ENCODE data around the gene KRT1.

KRT1 gene

DNA sequence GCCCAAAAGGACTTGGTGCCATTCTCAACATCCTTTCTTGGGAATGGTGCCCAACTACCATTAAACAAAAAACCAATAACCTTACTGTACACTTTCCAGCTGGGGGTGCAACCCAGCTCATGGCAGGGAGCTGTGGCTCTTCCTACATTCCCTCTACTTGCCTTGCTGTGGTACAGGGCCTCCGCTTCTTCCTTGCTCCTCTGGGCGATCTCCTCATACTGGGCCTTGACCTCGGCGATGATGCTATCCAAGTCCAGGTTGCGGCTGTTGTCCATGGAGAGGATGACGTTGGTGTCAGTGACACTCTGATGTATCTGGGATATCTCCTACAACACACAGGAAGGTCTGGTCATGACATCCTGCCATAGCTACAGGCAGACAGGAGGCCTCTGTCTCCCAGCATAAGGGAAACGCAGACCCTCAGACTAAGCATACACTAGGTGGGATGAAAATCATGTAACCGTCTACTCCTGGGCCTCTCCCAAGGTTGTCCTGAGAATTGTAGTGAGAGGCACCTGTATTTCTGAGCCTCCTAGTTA is 32.1 kb downstream of the KRT1 start:
- H3K4me3 ChIP-seq (ENCODE audit: low read depth, low read length), result no peak overlapping the region
- no peak for DNase-seq (ENCODE audit: low read depth, low spot score)
- in situ Hi-C loops (cut with HindIII; ENCODE audit: low sequenced_read_pairs), result no loop called here
- TF ChIP-seq, protein P1, sequence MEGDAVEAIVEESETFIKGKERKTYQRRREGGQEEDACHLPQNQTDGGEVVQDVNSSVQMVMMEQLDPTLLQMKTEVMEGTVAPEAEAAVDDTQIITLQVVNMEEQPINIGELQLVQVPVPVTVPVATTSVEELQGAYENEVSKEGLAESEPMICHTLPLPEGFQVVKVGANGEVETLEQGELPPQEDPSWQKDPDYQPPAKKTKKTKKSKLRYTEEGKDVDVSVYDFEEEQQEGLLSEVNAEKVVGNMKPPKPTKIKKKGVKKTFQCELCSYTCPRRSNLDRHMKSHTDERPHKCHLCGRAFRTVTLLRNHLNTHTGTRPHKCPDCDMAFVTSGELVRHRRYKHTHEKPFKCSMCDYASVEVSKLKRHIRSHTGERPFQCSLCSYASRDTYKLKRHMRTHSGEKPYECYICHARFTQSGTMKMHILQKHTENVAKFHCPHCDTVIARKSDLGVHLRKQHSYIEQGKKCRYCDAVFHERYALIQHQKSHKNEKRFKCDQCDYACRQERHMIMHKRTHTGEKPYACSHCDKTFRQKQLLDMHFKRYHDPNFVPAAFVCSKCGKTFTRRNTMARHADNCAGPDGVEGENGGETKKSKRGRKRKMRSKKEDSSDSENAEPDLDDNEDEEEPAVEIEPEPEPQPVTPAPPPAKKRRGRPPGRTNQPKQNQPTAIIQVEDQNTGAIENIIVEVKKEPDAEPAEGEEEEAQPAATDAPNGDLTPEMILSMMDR (IDR thresholded peaks at IDR 0.05; ENCODE audit: low read depth, low read length), result no peak

GRCh38 chr12:52647601-52648000 is 32.6 kb downstream of the KRT1 start:
- no peak overlapping the region for H3K4me3 ChIP-seq (ENCODE audit: low read depth, low read length)
- no peak for DNase-seq (ENCODE audit: low read depth, low spot score)
- TF ChIP-seq, protein P1 (IDR thresholded peaks at IDR 0.05; ENCODE audit: low read depth, low read length), result no peak
- in situ Hi-C loops (cut with HindIII; ENCODE audit: low sequenced_read_pairs), result no loop called here

DNA sequence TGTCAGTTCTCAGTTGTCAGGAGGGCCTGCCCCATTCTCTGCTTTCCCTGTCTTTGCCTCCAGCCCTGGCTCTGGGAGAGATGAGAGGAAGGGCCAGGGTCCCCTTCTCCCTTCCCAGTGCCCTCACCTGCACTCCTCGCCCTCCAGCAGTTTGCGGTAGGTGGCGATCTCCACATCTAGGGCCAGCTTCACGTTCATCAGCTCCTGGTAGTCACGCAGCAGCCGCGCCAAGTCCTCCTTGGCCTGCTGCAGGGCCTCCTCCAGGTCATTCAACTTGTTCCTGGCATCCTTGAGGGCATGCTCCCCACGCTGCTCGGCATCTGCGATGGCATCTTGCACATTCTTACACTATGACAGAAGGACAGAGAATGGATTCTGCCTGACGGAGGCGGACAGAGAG is 33.6 kb downstream of the KRT1 start:
- no peak overlapping the region for H3K4me3 ChIP-seq (ENCODE audit: low read depth, low read length)
- in situ Hi-C loops (cut with HindIII; ENCODE audit: low sequenced_read_pairs), result no loop called here
- TF ChIP-seq, protein P1 (IDR thresholded peaks at IDR 0.05; ENCODE audit: low read depth, low read length), result no peak
- no peak for DNase-seq (ENCODE audit: low read depth, low spot score)

DNA sequence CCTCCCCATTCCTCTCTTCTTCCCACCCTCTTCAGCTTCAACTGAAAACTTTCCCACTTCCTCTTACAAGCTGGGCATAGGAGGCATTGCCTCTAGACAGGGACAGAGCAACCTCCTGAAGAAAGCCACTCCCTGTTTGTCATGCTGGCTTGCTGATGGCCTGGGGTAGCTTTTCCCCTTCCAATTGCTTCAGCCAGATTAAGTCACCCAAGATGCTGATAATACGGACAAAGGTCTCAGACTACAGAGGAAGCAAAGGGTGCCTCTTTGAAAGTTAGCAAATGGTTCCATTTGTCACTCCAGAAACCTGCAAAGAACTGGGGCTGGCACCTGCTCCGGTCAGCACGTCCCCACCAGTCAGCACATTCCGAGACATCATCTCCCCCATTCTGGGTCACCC is 34.2 kb downstream of the KRT1 start:
- in situ Hi-C loops (cut with HindIII; ENCODE audit: low sequenced_read_pairs), result no loop called here
- TF ChIP-seq, protein P1 (IDR thresholded peaks at IDR 0.05; ENCODE audit: low read depth, low read length), result no peak
- H3K4me3 ChIP-seq (ENCODE audit: low read depth, low read length), result no peak overlapping the region
- DNase-seq (ENCODE audit: low read depth, low spot score), result no peak

DNA sequence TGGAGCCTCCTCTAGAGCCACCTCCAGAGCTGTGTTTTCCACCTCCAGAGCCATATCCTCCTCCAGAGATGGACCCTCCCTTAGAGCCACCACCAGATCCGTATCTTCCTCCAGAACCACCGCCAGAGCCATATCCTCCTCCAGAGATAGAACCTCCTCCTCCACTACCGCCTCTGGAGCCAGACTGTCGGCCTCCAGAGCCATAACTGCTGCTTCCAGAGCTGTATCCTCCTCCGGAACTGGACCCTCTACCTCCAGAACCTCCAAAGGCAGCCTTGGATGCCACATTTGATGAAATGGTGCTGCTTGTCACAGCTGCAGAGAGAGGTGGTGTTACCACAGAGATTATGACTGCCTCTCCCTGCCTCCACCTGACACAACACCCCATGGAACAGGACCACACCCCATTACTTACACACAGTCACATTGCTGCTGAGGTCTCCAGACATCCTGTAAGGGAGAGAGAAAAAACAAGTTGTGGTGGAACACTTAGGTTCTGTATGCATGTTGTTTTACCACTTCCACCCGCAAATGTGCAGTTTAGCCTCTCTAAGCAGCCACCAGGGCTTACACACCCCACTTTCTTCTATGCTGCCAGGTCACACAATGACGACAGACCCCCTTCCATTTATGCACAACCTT is 35.0 kb downstream of the KRT1 start:
- in situ Hi-C loops (cut with HindIII; ENCODE audit: low sequenced_read_pairs), result no loop called here
- DNase-seq (ENCODE audit: low read depth, low spot score), result no peak
- no peak overlapping the region for H3K4me3 ChIP-seq (ENCODE audit: low read depth, low read length)
- TF ChIP-seq, protein P1 (IDR thresholded peaks at IDR 0.05; ENCODE audit: low read depth, low read length), result no peak

GRCh38 chr12:52644078-52644415 is 36.2 kb downstream of the KRT1 start:
- TF ChIP-seq, protein P1 (IDR thresholded peaks at IDR 0.05; ENCODE audit: low read depth, low read length), result no peak
- in situ Hi-C loops (cut with HindIII; ENCODE audit: low sequenced_read_pairs), result no loop called here
- no peak for DNase-seq (ENCODE audit: low read depth, low spot score)

More at GRCh38 chr12:52644078-52644415, 36.2 kb downstream of the KRT1 start:
- no peak overlapping the region for H3K4me3 ChIP-seq (ENCODE audit: low read depth, low read length)

Data from astrocyte of the spinal cord (primary cell).